Stimulated activated CD8-positive, alpha-beta memory T cell treated with anti-CD3 and anti-CD28 coated beads, Interleukin-4, amount 100 ng/mL, for 4 hours (primary cell): Measurements from ENCODE around the gene DDT.
"Not testable (repeated sequence)": the region's sequence is repeated elsewhere in the genome, so short reads cannot be mapped to it uniquely, and the experiment has no call there.

Experiments used
- DNase-seq, 2 donors: peaks; one replicate each; pipeline ENCODE4 v3.0.0-alpha.2; 2020; ENCODE audit warnings: low read depth in 2 of 2, low spot score in 1 of 2

Gene DDT

DNA sequence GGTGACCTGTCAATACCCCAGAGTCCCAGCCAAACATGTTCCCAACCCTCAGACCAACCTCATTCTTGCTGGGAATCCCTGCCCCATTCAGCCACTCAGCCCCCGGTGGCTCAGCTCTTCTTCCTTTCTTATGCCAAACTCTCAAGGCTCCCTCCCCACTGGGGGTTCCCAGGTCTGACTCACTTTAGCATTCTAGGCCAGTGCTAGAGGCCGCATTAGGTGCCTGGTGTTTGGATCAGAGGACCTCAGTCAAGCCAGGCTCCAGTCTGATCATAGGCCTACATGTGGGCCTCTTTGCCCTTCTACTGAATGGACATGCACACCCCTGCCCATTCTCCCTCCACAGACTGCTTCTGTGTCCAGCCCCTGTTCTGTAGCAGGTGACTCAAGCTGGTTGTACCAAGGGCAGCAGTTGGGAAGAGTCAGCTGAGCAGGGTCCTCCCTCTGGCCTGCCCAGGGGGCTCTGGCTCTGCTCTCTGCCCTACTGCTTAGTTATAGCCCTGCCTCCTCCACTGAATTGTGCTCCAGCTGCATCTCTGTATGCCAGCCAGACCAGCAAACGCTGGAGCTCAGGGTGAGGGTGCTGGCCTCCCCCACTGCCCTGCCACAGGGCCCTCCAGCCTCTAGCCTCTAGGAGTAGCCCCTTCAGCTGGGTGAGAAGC is 15.5 kb upstream of the DDT start:
- not testable (repeated sequence) for DNase-seq

DNA sequence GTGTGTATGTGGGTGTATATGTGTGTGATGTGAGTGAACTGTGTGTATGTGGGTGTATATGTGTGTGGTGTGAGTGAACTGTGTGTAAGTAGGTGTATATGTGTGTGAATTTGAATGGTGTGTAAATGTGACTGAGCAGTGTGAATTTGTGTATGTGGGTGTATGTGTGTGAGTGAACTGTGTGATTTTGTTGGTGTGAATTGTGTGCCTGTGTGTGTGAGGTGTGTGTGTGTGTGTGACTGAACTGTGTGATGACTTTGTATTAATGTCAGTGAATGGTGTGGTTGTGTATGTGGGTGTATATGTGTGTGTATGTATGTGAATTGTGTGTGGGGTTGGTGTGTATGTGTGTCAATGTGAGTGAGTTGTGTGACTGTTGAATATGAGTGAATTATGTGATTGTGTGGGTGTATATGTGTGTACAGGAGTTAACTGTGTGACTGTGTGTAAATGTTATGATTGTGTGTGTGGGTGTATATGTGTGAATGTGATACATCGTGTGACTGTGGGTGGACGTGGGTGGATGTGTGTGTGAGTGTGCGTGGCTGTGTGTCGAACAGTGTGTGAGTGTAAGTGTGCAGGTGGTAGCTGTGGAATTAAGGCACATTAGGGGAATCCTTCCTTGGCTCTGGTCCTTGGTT is 12.4 kb upstream of the DDT start:
- not testable (repeated sequence) for DNase-seq

DNA sequence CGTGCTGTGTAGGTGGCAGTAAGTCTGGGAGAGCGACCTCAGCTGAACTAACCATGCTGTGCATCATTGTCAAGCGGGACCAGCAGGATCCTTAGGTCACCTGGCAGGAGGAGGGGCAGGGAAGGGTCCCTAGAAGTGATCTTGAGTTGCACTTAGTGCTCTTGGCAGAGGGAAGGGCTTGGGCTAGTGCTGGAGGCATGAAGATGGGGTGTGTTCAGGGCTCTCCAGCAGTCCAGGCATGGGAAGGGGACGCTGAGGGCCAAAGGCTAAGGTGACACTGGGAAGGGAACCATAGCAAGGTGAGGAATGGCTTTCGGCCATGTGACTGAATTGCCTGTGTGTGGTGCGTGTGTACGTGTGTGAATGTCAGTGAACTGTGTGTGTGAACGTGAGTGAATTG is 11.8 kb upstream of the DDT start:
- DNase-seq: not testable (repeated sequence)

DNA sequence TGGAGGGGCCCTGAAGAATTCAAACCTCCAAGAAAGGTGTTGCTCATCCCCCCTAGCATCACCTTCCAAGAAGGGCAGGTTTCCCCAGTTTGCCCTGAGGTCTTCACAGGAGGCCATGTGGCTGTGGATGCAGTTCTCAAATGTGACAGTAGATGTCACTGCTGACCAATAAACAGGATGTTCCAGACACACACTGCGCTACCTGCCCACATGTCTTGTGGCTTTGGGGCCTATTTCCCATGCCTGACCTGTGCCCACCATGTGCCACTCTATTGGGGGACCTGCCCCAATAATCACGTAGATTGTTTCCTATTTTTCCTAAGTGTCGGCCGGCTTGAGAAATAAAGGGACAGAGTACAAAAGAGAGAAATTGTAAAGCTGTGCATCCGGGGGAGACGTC is 10.2 kb upstream of the DDT start:
- DNase-seq: no peak

DNA sequence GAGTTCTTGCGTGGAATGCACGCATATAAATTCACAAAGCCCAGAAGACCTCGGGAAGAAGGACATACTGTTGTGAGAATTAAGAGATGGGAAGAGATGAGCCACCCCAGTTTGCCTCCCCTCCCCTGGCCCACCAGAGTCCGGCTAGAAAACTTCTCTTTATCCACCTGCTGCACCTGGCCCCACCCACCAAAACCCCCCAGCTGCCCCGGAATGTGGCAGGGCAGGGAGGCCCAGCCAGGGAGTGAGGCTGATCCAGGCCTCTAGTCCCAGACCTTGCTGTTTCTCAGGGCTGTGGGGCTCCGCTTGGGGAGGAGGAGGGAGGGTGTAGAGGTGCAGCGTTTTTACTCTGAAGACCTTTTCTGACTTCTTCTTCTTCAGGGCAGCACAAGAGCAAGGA is 6.3 kb upstream of the DDT start:
- DNase-seq: not testable (repeated sequence)

DNA sequence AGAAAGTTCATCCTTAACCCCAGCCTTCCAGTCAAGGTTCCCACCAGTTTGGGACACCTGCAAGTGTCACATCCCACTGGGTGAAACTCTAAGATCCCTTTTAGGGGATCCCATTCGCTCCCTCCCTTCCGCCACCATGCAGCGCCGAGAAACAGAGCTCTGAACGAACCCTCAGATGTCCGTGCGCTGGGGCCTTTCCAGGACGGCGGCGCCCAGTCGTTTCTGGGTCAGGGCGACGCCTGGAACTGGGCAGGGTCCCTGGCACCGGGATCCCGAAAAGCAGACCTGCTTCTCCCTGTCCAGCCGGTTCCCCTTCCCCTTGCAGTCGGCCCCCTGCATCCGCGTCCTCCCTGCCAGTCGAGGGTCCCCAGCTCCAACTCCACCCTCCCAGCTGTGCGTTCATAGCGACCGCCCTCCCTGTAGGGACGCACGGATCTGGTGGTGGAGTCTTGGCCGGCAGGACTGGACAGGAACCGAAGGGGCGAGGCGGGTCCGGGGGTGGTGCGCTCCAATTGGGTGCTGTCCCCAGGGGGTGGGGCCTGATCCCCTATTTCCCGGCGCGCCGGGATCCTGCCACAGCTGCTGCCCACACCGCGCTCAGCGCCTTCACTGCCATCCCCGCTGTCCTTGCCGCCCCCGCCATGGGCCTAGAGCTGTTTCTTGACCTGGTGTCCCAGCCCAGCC is 5.5 kb upstream of the DDT start, which contains the start of gene GSTT2:
GSTT2 (plus strand) TSS at position 578 of the 684 bp plus-strand sequence.
- not testable (repeated sequence) for DNase-seq

DNA sequence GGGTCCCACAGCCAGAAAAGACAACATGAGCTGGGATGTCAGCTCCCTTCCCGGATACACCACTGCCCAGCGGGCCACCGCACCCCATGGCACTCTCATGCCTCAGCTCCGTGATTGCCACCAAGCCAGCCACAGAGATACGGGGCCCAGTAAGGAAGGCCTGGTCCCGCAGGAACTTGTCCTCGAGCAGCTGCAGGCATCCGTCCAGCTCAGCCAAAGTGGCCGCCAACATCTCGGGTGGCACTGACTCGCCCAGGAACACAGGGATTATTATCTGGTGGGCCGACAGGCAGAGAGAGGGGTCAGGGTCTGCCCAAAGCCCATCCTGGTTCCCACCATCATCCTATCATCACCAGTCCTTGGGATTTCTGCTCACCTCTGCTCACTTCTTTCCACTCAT is 3.1 kb upstream of the DDT start:
- DNase-seq: not testable (repeated sequence)

DNA sequence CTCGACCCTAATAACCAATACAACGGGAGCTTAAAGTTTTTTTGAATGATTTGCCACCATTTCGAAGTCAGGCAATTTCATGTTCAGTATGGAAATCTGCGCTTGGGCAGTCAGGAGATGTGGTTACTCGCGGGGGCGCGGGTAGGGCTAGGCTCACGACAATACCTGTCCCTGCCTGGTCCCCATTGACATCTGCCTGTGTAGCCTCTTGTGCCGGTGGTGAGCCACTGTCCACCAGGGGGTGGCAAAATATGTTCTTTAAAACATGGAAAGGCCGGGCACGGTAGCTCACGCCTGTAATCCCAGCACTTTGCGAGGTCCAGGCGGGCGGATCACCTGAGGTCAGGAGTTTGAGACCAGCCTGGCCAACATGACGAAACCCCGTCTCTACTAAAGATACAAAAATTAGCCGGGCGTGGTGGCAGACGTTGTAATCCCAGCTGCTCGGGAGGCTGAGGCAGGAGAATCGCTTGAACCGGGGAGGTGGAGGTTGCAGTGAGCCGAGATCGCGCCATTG is 653 bp upstream of the DDT start:
- DNase-seq: not testable (repeated sequence)

DNA sequence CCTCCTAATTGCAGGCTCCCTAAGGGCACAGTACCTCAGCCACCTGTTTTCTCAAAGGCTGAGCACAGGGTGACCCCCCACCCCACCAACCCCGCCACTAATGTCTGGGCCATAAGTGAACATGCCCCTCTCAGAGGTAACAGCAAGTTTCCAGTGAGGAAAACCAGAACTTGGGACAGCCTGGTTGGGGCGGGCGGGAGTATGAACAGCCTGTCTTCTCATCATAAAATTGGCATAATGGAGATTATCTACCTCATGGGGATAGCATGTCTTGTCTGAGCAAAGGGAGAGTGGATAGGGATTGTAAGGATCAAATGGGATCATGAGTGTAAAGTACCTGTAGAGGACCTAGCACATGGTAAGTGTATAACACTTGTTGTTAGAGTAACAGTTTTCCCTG is 2.3 kb downstream of the DDT start:
- not testable (repeated sequence) for DNase-seq

DNA sequence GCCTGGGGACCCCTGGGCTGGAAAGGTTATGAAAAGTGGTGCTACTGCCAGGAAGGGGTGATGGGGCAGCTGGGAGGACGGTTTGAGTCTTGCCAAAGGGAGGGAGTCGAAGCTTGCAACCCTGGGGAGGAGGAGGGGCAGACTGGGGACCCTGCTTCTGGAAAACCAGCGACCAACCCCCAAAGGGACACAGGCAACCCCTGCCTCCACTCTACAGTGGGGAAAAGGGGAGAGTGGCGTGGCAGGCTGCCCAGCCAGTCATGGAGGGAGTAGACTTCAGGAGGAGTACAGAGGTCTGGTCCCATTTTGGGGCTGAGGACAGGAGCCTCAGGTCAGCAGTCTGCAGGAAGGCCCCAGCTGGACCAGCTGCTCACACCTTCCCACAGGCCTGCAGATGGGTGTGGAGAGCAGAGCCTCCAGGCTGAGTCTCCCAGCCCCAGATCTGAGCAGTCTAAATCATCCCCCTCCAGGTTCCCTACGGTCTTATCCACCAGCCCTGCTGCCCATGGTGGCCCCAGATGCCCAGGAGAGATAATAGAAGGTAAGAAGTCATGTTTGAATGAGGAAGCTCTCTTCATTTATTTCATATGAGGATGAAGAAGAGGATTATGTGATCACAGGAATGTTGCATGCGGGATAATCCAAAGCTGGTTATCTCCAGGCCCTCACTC is 3.3 kb downstream of the DDT start:
- DNase-seq: no peak

DNA sequence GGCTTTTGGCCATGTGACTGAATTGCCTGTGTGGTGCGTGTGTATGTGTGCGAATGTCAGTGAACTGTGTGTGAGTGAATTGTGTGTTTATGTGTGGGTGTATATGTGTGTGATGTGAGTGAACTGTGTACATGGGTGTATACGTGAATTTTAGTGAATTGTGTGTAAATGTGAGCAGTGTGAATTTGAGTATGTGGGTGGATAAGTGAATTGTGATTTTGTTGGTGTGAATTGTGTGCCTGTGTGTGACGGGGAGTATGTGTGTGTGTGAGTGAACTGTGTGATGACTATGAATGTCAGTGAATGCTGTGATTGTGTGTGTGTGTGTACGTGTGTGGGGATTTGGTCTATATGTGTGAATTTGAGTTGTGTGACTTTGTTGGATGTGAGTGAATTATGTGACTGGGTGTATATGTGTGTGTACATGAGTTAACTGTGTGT is 4.0 kb downstream of the DDT start:
- DNase-seq: no peak

DNA sequence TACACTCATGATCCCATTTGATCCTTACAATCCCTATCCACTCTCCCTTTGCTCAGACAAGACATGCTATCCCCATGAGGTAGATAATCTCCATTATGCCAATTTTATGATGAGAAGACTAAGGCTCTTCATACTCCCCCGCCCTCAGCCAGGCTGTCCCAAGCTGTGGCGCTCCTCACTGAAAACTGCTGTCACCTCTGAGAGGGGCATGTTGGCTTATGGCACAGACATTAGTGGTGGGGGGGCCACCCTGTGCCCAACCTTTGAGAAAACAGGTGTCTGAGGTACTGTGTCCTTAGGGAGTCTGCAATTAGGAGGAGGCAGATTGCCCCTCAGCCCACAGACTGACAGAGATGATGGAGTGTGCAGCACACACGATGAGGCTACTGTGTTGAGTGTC is 5.2 kb downstream of the DDT start:
- no peak for DNase-seq

DNA sequence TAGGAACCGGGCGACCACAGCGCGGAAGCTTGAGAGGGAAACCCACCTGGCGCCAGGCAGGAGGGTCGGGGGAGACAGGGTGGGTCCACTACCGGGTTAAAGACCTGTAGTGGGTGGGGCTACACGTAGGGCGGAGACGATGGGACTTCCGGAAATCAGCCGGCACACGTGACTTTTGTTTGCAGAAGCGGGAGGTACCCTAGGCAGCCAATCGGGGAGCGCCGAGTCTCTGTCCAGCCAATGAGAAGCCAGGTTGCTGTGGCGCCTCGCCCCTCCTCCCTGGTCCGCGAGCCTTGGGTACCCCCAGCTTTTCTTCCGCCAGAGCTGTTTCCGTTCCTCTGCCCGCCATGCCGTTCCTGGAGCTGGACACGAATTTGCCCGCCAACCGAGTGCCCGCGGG is 7.7 kb downstream of the DDT start, which contains the start of gene DDTL:
DDTL (plus strand) TSS at position 321 of the 400 bp plus-strand sequence; CDS start at position 348, 27 bp downstream.
- not testable (repeated sequence) for DNase-seq

DNA sequence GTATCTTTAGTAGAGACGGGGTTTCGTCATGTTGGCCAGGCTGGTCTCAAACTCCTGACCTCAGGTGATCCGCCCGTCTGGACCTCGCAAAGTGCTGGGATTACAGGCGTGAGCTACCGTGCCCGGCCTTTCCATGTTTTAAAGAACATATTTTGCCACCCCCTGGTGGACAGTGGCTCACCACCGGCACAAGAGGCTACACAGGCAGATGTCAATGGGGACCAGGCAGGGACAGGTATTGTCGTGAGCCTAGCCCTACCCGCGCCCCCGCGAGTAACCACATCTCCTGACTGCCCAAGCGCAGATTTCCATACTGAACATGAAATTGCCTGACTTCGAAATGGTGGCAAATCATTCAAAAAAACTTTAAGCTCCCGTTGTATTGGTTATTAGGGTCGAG is 8.1 kb downstream of the DDT start:
- DNase-seq: not testable (repeated sequence)

DNA sequence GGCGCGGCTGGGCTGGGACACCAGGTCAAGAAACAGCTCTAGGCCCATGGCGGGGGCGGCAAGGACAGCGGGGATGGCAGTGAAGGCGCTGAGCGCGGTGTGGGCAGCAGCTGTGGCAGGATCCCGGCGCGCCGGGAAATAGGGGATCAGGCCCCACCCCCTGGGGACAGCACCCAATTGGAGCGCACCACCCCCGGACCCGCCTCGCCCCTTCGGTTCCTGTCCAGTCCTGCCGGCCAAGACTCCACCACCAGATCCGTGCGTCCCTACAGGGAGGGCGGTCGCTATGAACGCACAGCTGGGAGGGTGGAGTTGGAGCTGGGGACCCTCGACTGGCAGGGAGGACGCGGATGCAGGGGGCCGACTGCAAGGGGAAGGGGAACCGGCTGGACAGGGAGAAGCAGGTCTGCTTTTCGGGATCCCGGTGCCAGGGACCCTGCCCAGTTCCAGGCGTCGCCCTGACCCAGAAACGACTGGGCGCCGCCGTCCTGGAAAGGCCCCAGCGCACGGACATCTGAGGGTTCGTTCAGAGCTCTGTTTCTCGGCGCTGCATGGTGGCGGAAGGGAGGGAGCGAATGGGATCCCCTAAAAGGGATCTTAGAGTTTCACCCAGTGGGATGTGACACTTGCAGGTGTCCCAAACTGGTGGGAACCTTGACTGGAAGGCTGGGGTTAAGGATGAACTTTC is 13.0 kb downstream of the DDT start, which contains the start of gene GSTT2B:
GSTT2B (minus strand) TSS at position 112 of the 688 bp plus-strand sequence; CDS start at position 48, 64 bp downstream.
- not testable (repeated sequence) for DNase-seq

DNA sequence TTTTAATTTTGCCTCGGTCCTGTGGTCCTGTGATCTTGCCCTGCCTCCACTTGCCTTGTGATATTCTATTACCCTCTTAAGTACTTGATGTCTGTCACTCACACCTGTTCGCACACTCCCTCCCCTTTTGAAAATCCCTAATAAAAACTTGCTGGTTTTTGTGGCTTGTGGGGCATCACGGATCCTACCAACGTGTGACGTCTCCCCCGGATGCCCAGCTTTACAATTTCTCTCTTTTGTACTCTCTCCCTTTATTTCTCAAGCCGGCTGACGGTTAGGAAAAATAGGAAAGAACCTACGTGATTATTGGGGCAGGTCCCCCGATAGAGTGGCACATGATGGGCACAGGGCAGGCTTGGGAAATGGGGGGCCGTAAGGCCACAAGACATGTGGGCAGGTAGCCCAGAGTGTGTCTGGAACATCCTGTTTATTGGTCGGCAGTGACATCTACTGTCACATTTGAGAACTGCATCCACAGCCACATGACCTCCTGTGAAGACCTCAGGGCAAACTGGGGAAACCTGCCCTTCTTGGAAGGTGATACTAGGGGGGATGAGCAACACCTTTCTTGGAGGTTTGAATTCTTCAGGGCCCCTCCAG is 17.8 kb downstream of the DDT start:
- peak; percentile 27 to 80 for DNase-seq

DNA sequence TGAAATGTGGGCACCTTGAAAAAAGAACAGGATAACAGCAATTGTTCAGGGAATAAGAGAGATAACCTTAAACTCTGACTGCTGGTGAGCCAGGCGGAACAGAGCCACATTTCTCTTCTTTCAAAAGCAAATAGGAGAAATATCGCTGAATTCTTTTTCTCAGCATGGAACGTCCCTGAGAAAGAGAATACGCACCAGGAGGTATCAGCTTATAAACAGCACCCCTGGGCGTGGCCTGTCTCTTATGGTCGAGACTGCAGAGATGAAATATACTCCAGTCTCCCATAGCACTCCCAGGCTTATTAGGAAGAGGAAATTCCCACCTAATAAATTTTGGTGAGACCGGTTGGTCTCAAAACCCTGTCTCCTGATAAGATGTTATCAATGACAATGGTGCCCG is 18.4 kb downstream of the DDT start:
- not testable (repeated sequence) for DNase-seq

DNA sequence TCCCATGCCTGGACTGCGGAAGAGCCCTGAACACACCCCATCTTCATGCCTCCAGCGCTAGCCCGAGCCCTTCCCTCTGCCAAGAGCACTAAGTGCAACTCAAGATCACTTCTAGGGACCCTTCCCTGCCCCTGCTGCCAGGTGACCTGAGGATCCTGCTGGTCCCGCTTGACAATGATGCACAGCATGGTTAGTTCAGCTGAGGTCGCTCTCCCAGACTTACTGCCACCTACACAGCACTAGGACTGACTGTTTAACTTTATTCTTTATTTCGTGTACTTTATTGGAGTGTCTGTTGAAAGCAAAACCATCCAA is 19.3 kb downstream of the DDT start:
- DNase-seq: not testable (repeated sequence)

DNA sequence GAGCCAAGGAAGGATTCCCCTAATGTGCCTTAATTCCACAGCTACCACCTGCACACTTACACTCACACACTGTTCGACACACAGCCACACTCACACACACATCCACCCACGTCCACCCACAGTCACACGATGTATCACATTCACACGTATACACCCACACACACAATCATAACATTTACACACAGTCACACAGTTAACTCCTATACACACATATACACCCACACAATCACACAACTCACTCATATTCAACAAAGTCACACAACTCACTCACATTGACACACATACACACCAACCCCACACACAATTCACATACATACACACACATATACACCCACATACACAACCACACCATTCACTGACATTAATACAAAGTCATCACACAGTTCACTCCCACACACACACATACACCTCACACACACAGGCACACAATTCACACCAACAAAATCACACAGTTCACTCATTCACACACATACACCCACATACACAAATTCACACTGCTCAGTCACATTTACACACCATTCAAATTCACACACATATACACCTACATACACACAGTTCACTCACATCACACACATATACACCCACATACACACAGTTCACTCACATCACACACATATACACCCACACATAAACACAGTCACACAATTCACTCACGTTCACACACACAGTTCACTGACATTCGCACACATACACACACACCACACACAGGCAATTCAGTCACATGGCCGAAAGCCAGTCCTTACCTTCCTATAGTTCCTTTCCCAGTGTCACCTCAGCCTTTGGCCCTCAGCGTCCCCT is 19.8 kb downstream of the DDT start:
- DNase-seq: not testable (repeated sequence)
